LNCAP (cell line): ENCODE data around the gene ZNF398.

Source experiments
- TF ChIP-seq, protein P1 (sequence below): fragments of 450-650 bp; IDR thresholded peaks from 2 replicates; pipeline ENCODE4 v1.5.1; 2017; ENCODE audit warnings: mild to moderate bottlenecking

The ZNF398 gene

DNA sequence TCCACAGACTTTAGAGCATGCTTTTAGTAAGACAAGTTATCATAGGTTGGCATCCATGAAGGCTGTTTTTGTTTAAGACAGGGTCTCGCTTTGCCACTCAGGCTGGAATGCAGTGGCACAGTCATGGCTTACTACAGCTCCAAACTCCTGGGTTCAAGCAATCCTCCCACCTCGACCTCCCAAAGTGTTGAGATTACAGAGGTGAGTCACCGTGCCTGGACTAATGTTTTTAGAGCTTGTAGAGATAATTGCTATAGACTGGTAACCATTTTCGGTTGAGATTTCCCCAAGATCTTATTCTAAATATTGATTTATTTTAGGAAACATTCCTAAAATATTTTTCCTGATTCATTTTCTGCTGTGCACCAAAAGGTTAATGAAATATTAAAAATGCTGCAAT is 5.4 kb upstream of the ZNF398 start:
- TF ChIP-seq, protein P1, sequence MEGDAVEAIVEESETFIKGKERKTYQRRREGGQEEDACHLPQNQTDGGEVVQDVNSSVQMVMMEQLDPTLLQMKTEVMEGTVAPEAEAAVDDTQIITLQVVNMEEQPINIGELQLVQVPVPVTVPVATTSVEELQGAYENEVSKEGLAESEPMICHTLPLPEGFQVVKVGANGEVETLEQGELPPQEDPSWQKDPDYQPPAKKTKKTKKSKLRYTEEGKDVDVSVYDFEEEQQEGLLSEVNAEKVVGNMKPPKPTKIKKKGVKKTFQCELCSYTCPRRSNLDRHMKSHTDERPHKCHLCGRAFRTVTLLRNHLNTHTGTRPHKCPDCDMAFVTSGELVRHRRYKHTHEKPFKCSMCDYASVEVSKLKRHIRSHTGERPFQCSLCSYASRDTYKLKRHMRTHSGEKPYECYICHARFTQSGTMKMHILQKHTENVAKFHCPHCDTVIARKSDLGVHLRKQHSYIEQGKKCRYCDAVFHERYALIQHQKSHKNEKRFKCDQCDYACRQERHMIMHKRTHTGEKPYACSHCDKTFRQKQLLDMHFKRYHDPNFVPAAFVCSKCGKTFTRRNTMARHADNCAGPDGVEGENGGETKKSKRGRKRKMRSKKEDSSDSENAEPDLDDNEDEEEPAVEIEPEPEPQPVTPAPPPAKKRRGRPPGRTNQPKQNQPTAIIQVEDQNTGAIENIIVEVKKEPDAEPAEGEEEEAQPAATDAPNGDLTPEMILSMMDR: no peak

DNA sequence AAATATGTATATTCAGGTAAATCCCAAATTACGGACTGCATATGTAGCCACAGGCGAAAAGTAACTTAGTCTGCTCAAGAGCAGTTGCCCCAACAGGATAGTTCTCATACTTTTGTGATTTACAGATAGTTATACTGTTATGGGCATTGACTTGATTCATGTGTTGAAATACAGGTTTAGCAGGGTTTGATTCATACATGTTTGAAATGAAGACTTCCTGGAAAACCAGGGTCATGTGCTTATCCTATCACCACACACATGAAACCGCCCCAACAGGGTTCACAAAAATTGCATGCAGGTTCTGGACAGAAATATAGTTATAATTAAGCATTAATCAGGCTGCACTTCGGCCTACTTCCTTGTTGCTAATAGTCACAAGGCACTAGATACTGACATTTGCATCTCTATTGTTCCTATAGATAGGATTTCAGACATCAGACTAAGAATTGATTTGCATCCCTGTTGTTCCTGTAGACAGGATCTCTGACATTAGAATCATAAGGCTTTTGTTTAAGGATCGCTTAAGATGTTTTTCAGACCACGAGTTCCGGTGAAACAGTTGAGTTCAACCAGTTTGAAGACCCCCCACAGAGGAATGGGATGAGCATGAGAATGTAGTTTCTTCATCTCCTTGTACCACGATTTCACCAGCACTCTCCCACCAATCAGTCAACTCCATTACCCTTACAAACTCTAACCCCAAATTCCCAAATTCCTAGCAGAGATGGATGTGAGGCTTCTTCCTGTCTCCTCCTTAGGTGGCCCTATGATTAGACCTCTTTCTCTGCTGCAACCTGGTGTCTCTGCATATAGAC is 2.0 kb upstream of the ZNF398 start:
- TF ChIP-seq, protein P1: no peak

DNA sequence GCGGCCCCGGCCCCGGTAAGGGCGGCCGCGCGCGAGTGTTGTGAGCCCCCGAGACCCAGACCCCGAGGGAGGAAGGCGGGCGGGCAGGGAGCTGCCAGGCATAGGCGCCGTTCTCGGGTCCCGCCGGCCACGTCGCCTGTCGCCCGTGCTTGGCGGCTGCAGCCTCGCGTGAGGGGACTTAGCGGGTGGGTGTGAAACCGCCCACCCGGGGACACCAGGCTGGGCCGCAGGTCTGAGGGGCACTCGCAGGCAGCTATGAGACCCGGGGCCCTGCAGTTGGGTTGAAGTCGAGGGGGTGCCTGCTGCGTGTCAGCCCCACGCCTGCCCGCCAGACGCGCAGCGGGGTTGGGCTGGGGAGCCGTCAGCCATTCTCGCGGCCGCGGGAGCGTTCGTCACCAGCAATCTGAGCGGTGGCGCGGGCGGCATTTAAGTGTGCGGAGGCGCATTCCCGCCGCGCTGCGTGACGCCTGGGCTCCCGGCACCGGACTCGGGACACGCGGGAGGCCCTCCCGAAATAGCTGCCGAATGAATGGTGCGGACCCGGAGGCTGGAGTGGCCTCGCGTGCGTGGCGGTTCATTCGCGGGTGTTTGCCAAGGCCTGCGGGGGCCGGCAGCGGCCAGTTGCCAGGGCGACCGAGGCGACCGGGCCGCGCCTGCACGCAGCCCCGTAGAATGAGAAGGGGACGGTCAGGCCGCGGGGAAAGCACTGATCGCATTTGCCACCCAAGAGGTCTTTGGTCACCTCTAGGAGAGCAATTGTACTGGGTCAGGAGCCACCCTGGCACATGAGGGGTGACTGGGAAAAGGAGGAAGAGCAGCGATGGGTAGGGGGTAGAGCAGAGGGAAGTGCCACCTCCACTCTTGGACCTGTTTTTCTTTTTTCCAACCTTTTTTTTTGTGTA is 750 bp downstream of the ZNF398 start:
- TF ChIP-seq, protein P1: no peak

DNA sequence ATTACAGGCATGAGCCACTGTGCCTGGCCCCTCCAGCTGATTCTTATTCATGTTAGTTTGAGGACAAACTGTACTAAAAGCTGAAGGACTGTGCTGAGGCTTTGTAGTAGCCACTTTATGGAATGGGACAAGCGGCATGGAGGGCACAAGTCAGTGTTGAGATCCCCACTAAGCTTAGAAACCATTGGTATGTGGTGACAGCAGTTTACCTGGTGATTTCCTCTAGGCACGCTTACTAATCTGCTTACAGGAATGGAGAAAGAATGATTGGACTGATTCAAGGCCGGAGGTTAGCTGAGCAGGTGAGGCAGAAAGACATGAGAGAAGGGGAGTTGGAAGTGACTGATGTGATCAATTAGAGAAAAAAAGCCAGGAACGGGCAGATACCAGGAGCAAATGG is 3.7 kb downstream of the ZNF398 start:
- TF ChIP-seq, protein P1: no peak

DNA sequence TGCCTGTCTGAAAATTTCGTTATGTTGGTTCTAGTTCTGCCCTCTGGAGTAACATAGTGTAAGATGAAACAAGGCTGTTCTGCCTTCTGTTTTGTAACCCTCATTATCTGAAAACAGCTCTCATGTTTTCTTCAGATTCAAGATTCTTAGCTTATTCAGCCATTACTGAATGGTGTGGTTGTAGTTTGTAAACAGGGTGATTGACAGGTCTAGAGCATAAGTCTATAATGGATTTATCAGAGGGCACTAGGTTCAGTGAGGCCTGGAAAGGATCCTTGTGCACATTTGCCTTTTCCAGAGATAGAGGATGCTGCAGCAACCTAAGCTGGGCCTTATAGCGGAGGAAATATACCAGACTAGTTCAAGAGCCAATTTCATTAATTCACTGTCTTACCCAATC is 6.1 kb downstream of the ZNF398 start:
- TF ChIP-seq, protein P1: no peak

DNA sequence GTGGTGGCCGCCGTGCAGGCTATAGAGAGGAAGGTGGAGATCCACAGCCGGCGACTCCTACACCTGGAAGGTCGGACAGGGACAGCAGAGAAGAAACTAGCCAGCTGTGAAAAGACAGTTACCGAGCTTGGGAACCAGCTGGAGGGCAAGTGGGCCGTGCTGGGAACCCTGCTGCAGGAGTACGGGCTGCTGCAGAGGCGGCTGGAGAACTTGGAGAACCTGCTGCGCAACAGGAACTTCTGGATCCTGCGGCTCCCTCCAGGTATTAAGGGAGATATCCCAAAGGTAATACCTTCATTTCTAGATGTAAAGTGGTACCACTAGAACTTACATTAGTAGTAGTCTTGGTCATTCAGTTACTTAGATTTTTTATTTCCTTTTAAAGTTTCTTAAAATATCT is 6.8 kb downstream of the ZNF398 start:
- TF ChIP-seq, protein P1: no peak

DNA sequence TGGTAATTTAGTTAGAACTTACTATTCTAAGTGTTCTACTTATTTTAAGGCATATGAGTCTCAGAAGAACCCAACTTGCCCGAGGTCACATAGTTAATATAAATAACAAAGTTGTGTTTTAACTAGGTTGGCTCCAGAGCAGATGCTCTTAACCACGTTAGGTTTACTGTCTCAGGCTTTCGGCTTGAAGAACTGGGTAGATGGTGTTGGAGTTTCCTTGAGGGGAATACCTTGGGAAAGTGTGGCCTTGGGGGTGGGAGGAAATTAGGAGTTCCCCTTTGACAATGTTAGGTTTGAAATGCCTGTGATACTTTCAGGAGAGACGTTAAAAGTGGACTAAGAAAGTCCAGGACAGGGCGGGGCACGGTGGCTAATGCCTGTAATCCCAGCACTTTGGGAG is 9.6 kb downstream of the ZNF398 start:
- TF ChIP-seq, protein P1: no peak
